ENCODE measurements around the gene TEKT5.
A peak's percentile ranks its signal among the peaks of the same experiment; 100 is the strongest.
"Not testable (repeated sequence)": the region's sequence is repeated elsewhere in the genome, so short reads cannot be mapped to it uniquely, and the experiment has no call there.

The TEKT5 gene

DNA sequence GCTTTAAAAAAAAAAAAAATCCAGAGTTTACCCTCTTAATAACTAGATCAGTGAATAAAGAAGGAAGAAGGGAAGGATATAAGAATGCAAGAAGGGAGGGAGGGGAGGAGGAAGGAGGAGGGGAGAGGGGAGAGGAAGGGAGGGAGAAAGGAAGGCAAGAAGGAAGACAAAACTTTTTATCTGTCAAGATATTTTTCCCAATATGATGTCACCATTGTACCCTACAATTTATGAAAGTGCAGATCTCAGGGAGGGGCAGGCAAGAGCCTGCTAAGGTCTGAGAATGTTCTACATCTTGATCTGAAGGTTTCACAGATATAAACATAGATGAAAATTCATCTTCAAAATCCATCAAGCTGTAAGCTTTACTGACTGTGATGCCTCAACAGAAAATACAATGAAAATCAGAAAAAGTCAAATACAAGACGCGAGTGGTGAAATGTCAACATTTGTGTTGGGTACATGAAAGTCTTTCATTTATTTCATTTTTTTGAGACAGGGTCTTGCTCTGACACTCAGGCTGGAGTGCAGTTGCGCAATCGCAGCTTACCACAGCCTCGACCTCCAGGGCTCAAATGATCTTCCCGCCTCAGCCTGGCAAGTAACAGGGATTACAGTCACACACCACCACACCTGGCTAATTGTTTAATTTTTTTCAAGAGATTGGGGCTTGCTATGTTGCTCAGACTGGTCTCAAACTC, 57.2 kb downstream of the TEKT5 start:
- H3K4me3 ChIP-seq (ENCODE audit: low read depth, low read length): no peak overlapping the region

GRCh38 chr16:10635365-10636021, 59.2 kb downstream of the TEKT5 start:
- H3K4me3 ChIP-seq (ENCODE audit: low read depth, low read length): no peak overlapping the region

DNA sequence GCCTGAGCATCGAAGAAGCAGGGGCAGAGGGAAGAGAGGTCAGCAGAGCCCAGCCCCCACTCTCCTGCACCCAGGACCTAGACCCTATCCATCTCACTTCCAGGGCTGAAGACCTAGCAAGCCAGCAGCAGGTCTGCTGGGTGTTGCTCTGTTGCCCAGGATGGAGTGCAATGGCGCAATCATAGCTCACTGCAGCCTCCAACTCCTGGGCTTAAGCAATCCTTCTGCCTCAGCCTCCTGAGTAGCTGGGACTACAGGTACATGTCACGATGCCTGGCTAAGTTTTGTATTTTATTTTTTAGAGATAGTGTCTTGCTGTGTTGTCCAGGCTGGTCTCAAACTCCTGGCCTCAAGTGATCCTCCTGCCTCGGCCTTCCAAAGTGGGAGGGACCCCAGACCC, 61.3 kb downstream of the TEKT5 start:
- not testable (repeated sequence) for H3K4me3 ChIP-seq (ENCODE audit: low read depth, low read length)

DNA sequence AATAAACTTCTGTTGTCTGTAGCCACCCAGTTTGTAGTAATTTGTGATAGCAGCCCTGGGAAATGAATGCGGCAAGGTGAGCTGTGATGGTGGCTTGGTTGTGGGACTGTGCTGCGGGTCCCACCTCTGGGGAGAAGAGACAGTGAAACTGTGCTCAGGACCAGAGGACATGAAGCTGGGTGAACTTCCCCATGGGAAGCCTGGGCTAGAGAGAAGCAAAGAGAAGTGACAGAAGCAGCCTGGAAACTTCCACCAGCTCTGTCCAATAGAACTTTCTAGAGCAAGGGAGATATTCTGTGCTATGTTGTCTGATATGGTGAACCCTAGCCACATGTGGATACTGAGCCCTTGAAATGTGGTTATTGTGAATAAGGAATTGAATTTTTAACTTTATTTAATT, 62.8 kb downstream of the TEKT5 start:
- no peak overlapping the region for H3K4me3 ChIP-seq (ENCODE audit: low read depth, low read length)

DNA sequence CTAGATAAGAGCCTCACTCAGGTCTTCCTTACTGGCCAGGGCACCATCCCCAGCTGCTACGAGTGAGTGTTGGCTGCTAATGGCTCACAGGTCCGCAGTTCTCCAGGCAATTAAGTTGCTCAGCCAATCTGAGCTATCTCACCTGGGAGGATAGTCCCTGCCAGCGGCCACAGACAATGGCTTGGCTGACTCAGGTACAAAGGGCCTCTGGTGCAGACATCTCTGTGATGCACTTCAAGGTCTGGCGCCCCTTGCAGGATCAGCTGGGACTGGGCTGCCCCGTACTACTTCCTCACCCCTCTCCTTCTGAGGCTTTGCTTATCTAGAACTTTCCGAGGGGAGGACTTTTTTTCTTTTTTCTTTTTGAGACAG, 65.2 kb downstream of the TEKT5 start:
- H3K4me3 ChIP-seq (ENCODE audit: low read depth, low read length): no peak overlapping the region

DNA sequence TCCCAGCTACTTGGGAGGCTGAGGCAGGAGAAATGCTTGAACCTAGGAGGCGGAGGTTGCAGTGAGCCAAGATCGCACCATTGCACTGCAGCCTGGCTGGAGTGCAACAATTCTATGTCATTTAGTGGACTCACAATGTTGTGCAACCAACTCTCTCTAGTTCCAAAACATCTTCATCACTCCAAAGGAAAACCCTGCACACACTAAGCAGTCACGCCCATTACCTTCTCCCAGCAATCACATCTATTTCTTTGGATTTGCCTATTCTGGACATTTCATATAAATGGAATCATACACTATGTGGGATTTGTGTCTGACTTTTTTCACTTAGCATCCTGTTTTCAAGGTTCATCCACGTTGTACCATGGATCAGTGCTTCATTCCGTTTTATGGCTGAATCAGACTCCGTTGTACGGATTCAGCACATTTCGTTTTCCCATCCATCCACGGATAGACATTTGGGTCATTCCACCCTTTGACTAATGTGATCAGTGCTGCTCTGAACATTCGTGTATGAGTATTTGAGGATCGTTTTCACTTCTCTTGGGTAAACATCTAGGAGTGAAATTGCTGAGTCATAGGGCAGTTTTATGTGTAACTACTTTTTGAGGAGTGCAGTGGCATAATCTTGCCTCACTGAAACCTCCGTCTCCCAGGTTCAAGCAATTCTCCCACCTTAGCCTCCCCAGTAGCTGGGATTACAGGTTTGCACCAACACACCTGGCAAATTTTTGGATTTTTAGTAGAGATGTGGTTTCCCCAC, 69.0 kb downstream of the TEKT5 start:
- H3K4me3 ChIP-seq (ENCODE audit: low read depth, low read length): no peak overlapping the region

DNA sequence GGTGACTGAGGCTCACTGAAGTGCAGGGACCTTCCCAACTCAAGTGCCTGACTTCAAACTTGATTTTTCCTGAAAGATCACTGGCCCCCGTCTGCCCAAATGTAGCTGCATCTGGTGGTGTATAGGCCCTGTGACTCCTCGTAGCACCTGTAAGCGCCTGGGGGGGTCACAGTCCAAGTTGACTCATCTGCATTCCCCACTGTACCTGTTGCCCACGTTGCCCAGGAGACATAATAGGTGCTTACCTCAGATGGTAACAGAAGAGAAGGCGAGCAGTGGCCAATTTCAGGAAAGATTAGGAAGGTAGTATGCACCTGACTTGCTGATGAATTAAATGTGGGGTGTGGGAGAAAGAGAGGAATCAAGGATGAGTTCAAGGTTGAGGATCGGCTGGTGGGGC, 70.2 kb downstream of the TEKT5 start:
- no peak overlapping the region for H3K4me3 ChIP-seq (ENCODE audit: low read depth, low read length)

GRCh38 chr16:10623059-10623458, 71.7 kb downstream of the TEKT5 start:
- no peak overlapping the region for H3K4me3 ChIP-seq (ENCODE audit: low read depth, low read length)

DNA sequence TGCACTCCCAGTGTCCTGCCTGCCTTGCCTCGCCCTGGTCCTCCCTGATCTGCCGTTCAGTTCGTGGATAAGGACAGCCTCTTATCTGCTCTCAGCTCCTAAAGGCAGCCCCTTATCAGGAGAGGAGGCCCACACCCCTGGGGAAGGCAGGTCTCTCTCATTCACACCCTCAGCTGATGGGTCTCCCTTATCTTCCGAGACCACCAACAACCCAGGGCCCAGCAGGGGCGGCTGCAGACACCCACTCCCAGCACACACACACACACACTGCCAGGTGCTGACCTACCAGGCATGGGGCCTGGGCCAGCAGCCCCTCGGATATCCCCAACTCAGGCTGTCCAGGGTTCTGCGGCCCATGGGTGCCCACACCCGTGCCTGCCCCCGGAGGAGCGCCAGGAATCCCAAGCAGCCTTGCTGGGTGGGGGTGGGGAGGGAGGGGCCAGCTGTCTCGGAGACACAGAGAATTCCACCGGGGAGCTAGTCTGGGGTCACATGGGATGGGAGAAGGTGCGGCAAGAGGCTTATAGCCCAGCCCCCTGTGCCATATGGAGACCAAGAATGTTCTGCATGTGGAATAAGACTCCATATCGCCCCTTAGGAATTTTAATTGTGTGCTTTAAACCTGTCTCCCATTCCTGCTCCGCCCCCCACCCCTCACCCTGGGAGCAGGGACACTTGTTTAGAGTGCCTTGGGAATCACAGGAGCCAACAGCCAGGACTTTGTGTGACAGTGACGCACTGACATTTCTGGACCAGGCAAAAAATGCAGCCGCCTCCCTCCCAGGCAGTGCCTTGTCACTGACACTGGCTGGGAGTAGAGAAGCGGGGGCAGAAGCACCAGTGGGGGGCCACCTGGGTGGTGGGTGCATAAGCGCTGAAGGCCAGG, 72.5 kb downstream of the TEKT5 start:
- no peak overlapping the region for H3K4me3 ChIP-seq (ENCODE audit: low read depth, low read length)

GRCh38 chr16:10621216-10621949, 73.3 kb downstream of the TEKT5 start:
- not testable (repeated sequence) for H3K4me3 ChIP-seq (ENCODE audit: low read depth, low read length)

DNA sequence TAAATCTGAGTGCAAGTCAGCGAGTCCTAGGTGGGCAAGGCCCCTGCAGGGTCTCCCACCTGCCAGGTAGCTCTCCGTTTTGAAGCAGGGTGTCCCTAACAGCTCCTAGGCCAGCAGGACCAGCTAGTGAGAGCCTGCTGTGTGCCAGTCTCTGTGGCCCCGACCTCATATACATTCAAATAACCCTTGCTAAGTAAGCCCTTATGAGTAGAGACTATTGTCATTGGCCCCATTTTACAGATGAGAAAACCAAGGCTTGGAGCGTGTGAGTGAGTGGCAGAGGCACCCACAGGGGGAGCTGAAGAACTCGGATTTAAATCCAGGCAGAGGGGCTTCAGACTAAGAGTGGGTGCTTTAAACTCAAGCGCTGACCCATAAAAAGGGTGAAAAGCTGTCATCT, 74.6 kb downstream of the TEKT5 start:
- no peak overlapping the region for H3K4me3 ChIP-seq (ENCODE audit: low read depth, low read length)

- peak overlapping the region; percentile 39 for H3K4me3 ChIP-seq (ENCODE audit: low read depth, low read length)
Observed at GRCh38 chr16:10619271-10619849, 75.4 kb downstream of the TEKT5 start.

DNA sequence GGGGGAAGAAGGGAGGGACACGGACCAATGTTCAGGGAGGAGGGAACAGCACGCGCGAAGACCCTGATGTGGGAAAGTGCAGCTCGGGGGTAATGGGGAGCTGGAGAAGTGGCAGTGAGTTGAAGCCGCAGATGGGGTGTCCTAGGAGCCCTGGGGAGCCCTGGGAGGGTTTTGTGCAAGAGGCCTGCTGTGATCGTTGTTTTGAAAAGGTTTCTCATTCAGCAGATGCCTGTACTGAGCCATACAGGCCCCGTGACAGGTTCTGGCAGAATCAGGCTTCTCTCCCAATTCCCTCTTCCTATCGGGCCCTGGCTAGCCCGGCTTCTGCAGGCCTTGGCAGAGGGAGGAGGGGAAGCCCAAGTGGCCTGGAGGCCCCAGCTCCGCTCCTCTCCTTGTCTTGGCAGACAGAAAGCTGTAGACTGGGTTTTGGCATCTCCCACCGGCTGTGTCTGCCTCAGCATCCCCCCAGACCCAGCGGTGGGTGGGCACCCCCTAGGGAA, 76.0 kb downstream of the TEKT5 start:
- H3K4me3 ChIP-seq (ENCODE audit: low read depth, low read length): no peak overlapping the region

DNA sequence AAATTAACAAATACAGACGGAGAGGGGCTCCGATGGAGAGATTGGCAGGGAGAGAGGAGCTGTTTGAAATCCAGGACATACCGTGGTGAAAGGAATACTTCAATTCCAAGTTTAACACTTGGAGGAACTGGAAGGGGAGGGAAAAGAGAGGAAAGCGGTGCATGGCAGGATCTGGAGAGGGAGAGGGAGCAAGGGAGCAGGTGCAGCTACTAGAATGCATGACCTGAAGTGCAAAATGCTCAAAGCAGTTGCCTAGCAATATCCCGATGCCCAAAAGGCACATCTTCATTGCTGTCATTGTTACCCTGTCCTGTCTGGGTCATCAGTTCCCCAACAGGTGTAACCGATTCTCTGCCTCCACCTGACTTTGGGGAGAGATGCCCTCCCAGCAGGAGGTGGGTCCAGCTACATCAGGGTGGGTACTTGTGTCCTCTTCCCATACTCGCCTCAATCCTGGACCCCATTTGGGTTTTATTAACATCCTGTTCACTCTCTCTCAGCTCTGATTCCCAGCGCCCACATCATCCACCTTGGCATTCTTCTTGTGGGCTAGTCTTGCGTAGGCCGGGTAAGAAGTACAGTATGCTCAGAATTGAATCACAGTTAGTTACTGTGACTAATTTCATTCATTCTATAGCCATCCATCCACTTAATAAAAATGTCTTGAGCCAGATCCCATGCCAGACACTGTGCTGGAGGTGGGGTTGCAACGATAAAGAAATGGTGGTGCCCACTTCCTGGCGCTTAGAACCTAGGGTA, 76.9 kb downstream of the TEKT5 start:
- no peak overlapping the region for H3K4me3 ChIP-seq (ENCODE audit: low read depth, low read length)

- no peak overlapping the region for H3K4me3 ChIP-seq (ENCODE audit: low read depth, low read length)
Observed at GRCh38 chr16:10616756-10617640, 77.7 kb downstream of the TEKT5 start.

DNA sequence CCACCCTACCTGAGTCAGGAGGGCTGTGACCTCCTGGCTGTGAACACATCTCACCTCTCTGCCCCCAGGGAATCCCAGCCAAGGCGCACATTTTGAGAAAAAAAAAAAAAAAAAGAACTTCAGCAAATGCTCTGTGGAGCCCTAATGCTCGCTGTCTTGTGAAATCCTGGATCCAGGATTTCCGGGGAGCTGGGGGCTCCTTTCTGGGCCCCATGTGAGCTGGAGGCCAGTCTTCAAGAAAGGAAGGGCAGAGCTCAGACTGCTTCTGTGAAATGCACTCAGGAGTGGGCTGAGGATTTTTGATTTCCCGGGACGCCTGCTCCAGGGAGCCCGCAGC, 78.3 kb downstream of the TEKT5 start:
- no peak overlapping the region for H3K4me3 ChIP-seq (ENCODE audit: low read depth, low read length)

DNA sequence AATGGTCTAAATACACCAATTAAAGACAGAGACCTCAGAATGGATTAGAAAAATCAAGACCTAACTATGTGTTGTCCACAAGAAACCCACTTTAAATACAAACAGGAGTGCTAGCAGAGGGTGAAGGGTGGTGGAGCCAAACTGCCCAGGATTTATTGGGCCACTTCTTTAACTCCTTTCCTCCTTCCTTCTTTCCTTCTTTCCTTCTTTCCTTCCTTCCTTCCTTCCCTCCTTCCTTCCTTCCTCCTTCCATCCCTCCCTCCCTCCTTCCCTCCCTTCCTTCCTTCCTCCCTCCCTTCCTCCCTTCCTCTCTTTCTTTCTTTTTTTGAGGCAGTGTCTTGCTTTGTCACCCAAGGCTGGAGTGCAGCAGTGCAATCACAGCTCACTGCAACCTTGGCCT, 80.0 kb downstream of the TEKT5 start:
- no peak overlapping the region for H3K4me3 ChIP-seq (ENCODE audit: low read depth, low read length)

GRCh38 chr16:10613785-10614485, 80.8 kb downstream of the TEKT5 start:
- no peak overlapping the region for H3K4me3 ChIP-seq (ENCODE audit: low read depth, low read length)

Measured in iPS-11a (cell line).